Duodenal mucosa (tissue), 2 donors: ENCODE measurements around the gene MCM8.

ENCODE experiments used
- H3K27ac ChIP-seq: one replicate; pipeline ENCODE4 v1.7.0; 2013; ENCODE audit warnings: low read depth, low read length
- H3K27me3 ChIP-seq, 2 donors: one replicate each; pipeline ENCODE4 v1.7.0; 2013; ENCODE audit warnings: low read length in 2 of 2, control low read depth in 1 of 2; ENCODE audit not compliant: insufficient read depth in 2 of 2, control insufficient read depth in 1 of 2
- H3K36me3 ChIP-seq, 2 donors: one replicate each; pipeline ENCODE4 v1.7.0; 2013; ENCODE audit warnings: low read length in 2 of 2, control low read depth in 1 of 2; ENCODE audit not compliant: insufficient read depth in 2 of 2, control insufficient read depth in 1 of 2
- H3K4me1 ChIP-seq, 2 donors: one replicate each; pipeline ENCODE4 v1.7.0; 2013; ENCODE audit warnings: low read length in 2 of 2, control low read depth in 1 of 2; ENCODE audit not compliant: insufficient read depth in 2 of 2, control insufficient read depth in 1 of 2
- H3K4me3 ChIP-seq, 2 donors: one replicate each; pipeline ENCODE4 v1.7.0; 2013; ENCODE audit warnings: low read length in 2 of 2, low read depth in 1 of 2
- H3K9ac ChIP-seq, 2 donors: one replicate each; pipeline ENCODE4 v1.7.0; 2013; ENCODE audit warnings: low read length in 2 of 2, low read depth in 1 of 2
- H3K9me3 ChIP-seq, 2 donors: one replicate each; pipeline ENCODE4 v1.7.0; 2013; ENCODE audit warnings: low read length in 2 of 2, control low read depth in 1 of 2; ENCODE audit not compliant: control insufficient read depth in 1 of 2

The MCM8 gene

GRCh38 chr20:5996765-5997164 is 46.3 kb downstream of the MCM8 start:
- Histone ChIP-seq H3K9me3 (no peaks in the 10 kb centered on the region), H3K27ac (no peak overlapping the region), H3K27me3 (no peaks in the 10 kb centered on the region), H3K4me1 (peaks cover 5 to 7% of the 10 kb centered on the region in 2 donors), H3K4me3 (no peak overlapping the region), H3K9ac (no peak overlapping the region), H3K36me3 (peaks cover 0 to 6% of the 10 kb centered on the region in 2 donors)

GRCh38 chr20:5999783-6000182 is 49.3 kb downstream of the MCM8 start:
- H3K9ac ChIP-seq: no peak overlapping the region

GRCh38 chr20:6000871-6001270 is 50.4 kb downstream of the MCM8 start:
- Histone ChIP-seq H3K4me1 (peaks cover 0 to 3% of the 10 kb centered on the region in 2 donors), H3K27ac (no peak overlapping the region), H3K9me3 (no peaks in the 10 kb centered on the region), H3K4me3 (no peak overlapping the region), H3K36me3 (no peaks in the 10 kb centered on the region), H3K9ac (no peak overlapping the region), H3K27me3 (no peaks in the 10 kb centered on the region)

More at GRCh38 chr20:5999783-6000182, 49.3 kb downstream of the MCM8 start:
- H3K4me1 ChIP-seq: peaks cover 0 to 3% of the 10 kb centered on the region in 2 donors
- H3K27me3 ChIP-seq: no peaks in the 10 kb centered on the region
- no peak overlapping the region for H3K27ac ChIP-seq
- no peaks in the 10 kb centered on the region for H3K9me3 ChIP-seq
- no peak overlapping the region for H3K4me3 ChIP-seq
- H3K36me3 ChIP-seq: peaks cover 0 to 4% of the 10 kb centered on the region in 2 donors

- Histone ChIP-seq H3K9ac (peak overlapping the region; percentile 50 to 63), H3K4me3 (peak overlapping the region; percentile 75 to 80), H3K27me3 (no peaks in the 10 kb centered on the region), H3K4me1 (peaks cover 14 to 16% of the 10 kb centered on the region in 2 donors), H3K27ac (peak overlapping the region; percentile 69), H3K36me3 (peaks cover 8 to 17% of the 10 kb centered on the region in 2 donors), H3K9me3 (no peaks in the 10 kb centered on the region)
These were observed 56.1 kb downstream of the MCM8 start for GRCh38 chr20:6006603-6006949.

- Histone ChIP-seq H3K9ac (peak overlapping the region; percentile 50 to 65), H3K27ac (no peak overlapping the region), H3K9me3 (no peaks in the 10 kb centered on the region), H3K36me3 (peaks cover 11 to 23% of the 10 kb centered on the region in 2 donors), H3K4me3 (peak overlapping the region; percentile 75 to 80), H3K4me1 (peaks cover 14 to 16% of the 10 kb centered on the region in 2 donors), H3K27me3 (no peaks in the 10 kb centered on the region)
These were observed 56.7 kb downstream of the MCM8 start for GRCh38 chr20:6007094-6007528.

GRCh38 chr20:6007529-6008103 is 57.2 kb downstream of the MCM8 start:
- H3K4me1 ChIP-seq: peaks cover 14 to 16% of the 10 kb centered on the region in 2 donors
- peak overlapping the region; percentile 75 to 80 for H3K4me3 ChIP-seq
- no peak overlapping the region for H3K27ac ChIP-seq
- H3K9ac ChIP-seq: peak overlapping the region; percentile 50 to 65
- no peaks in the 10 kb centered on the region for H3K9me3 ChIP-seq
- peaks cover 16 to 28% of the 10 kb centered on the region in 2 donors for H3K36me3 ChIP-seq
- H3K27me3 ChIP-seq: no peaks in the 10 kb centered on the region

GRCh38 chr20:6008254-6008653 is 57.8 kb downstream of the MCM8 start:
- peak overlapping the region; percentile 41 to 44 for H3K9ac ChIP-seq
- H3K27ac ChIP-seq: no peak overlapping the region
- H3K36me3 ChIP-seq: peaks cover 18 to 32% of the 10 kb centered on the region in 2 donors
- H3K9me3 ChIP-seq: no peaks in the 10 kb centered on the region
- no peaks in the 10 kb centered on the region for H3K27me3 ChIP-seq
- H3K4me3 ChIP-seq: peak overlapping the region; percentile 75 to 80
- peaks cover 14 to 16% of the 10 kb centered on the region in 2 donors for H3K4me1 ChIP-seq

GRCh38 chr20:6012179-6012578 is 61.7 kb downstream of the MCM8 start:
- Histone ChIP-seq H3K27ac (no peak overlapping the region), H3K4me3 (no peak overlapping the region), H3K9ac (no peak overlapping the region), H3K36me3 (peaks cover 21 to 67% of the 10 kb centered on the region in 2 donors), H3K4me1 (peaks cover 11 to 13% of the 10 kb centered on the region in 2 donors), H3K27me3 (no peaks in the 10 kb centered on the region), H3K9me3 (no peaks in the 10 kb centered on the region)

GRCh38 chr20:6014017-6014416 is 63.6 kb downstream of the MCM8 start:
- Histone ChIP-seq H3K27ac (no peak overlapping the region), H3K27me3 (no peaks in the 10 kb centered on the region), H3K9me3 (no peaks in the 10 kb centered on the region), H3K4me1 (no peaks in the 10 kb centered on the region), H3K4me3 (no peak overlapping the region), H3K36me3 (peaks cover 21 to 74% of the 10 kb centered on the region in 2 donors), H3K9ac (no peak overlapping the region)

- no peaks in the 10 kb centered on the region for H3K27me3 ChIP-seq
- no peaks in the 10 kb centered on the region for H3K4me1 ChIP-seq
- H3K36me3 ChIP-seq: peaks cover 18 to 71% of the 10 kb centered on the region in 2 donors
- H3K9ac ChIP-seq: no peak overlapping the region
- H3K27ac ChIP-seq: no peak overlapping the region
- H3K4me3 ChIP-seq: no peak overlapping the region
- no peaks in the 10 kb centered on the region for H3K9me3 ChIP-seq
These were observed 64.5 kb downstream of the MCM8 start for GRCh38 chr20:6014957-6015356.
